Fibroblast of peridontal ligament (primary cell): Measurements from ENCODE around the gene NPY1R.

Experiments
- DNase-seq: peaks from one replicate; pipeline ENCODE4 v3.0.0-alpha.2; 2010; ENCODE audit errors: extremely low read depth

Gene NPY1R

GRCh38 chr4:163279713-163280112, 52.7 kb downstream of the NPY1R start:
- no peak for DNase-seq

- DNase-seq = no peak
Observed at GRCh38 chr4:163274861-163275260, 57.5 kb downstream of the NPY1R start.
